Measurements from ENCODE around the gene RASD1.

Gene RASD1

GRCh38 chr17:17448723-17449122 lies 47.5 kb downstream of the RASD1 start:
- peaks cover 3% of the 10 kb centered on the region for H3K27me3 ChIP-seq (ENCODE audit: control insufficient read depth, insufficient read depth, low read length)
- H3K9ac ChIP-seq (ENCODE audit: low read length) = no peak overlapping the region
- no peaks in the 10 kb centered on the region for H3K9me3 ChIP-seq (ENCODE audit: control insufficient read depth, low read length)

GRCh38 chr17:17448076-17448475 lies 48.1 kb downstream of the RASD1 start:
- Histone ChIP-seq H3K9me3 (ENCODE audit: control insufficient read depth, low read length) (no peaks in the 10 kb centered on the region), H3K9ac (ENCODE audit: low read length) (no peak overlapping the region), H3K36me3 (ENCODE audit: control insufficient read depth, insufficient read depth, low read length) (no peaks in the 10 kb centered on the region), H3K4me3 (ENCODE audit: low read length) (no peak overlapping the region), H3K27me3 (ENCODE audit: control insufficient read depth, insufficient read depth, low read length) (peaks cover 3% of the 10 kb centered on the region), H3K4me1 (ENCODE audit: control insufficient read depth, insufficient read depth, low read length) (peaks cover 18% of the 10 kb centered on the region)

More at GRCh38 chr17:17448723-17449122, 47.5 kb downstream of the RASD1 start:
- Histone ChIP-seq H3K36me3 (ENCODE audit: control insufficient read depth, insufficient read depth, low read length) (no peaks in the 10 kb centered on the region), H3K4me1 (ENCODE audit: control insufficient read depth, insufficient read depth, low read length) (peaks cover 18% of the 10 kb centered on the region), H3K4me3 (ENCODE audit: low read length) (no peak overlapping the region)

DNA sequence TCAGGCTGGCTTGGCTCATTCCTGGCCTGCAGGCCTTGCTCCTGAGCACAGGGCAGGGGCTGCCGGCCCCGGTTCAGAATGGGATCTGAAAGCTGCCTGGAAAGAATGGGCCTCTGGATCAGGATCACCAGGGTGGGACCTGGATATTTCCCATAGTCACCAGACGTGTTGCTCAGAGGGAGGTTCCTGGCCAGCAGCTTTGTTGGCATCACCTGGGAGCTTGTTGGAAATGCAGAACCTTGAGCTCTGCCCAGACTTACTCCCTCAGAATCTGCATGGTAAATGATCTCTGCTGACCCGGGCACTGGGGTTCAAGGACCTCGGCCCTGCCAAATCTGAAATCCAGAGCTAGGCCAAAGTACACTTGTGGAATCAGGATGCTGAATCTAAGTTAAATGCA lies 48.9 kb downstream of the RASD1 start:
- Histone ChIP-seq H3K9ac (ENCODE audit: low read length) (no peak overlapping the region), H3K36me3 (ENCODE audit: control insufficient read depth, insufficient read depth, low read length) (no peaks in the 10 kb centered on the region), H3K4me3 (ENCODE audit: low read length) (no peak overlapping the region), H3K4me1 (ENCODE audit: control insufficient read depth, insufficient read depth, low read length) (peaks cover 18% of the 10 kb centered on the region), H3K27me3 (ENCODE audit: control insufficient read depth, insufficient read depth, low read length) (peaks cover 3% of the 10 kb centered on the region), H3K9me3 (ENCODE audit: control insufficient read depth, low read length) (no peaks in the 10 kb centered on the region)

- Histone ChIP-seq H3K4me3 (ENCODE audit: low read length) (no peak overlapping the region), H3K27me3 (ENCODE audit: control insufficient read depth, insufficient read depth, low read length) (peaks cover 3% of the 10 kb centered on the region), H3K4me1 (ENCODE audit: control insufficient read depth, insufficient read depth, low read length) (peaks cover 18% of the 10 kb centered on the region), H3K9ac (ENCODE audit: low read length) (no peak overlapping the region), H3K36me3 (ENCODE audit: control insufficient read depth, insufficient read depth, low read length) (no peaks in the 10 kb centered on the region), H3K9me3 (ENCODE audit: control insufficient read depth, low read length) (no peaks in the 10 kb centered on the region)
These were observed 49.5 kb downstream of the RASD1 start for GRCh38 chr17:17446666-17447155.

- H3K4me3 ChIP-seq (ENCODE audit: low read length) = no peak overlapping the region
- peaks cover 3% of the 10 kb centered on the region for H3K27me3 ChIP-seq (ENCODE audit: control insufficient read depth, insufficient read depth, low read length)
- H3K4me1 ChIP-seq (ENCODE audit: control insufficient read depth, insufficient read depth, low read length) = peaks cover 18% of the 10 kb centered on the region
- H3K36me3 ChIP-seq (ENCODE audit: control insufficient read depth, insufficient read depth, low read length) = no peaks in the 10 kb centered on the region
- H3K9ac ChIP-seq (ENCODE audit: low read length) = no peak overlapping the region
- H3K9me3 ChIP-seq (ENCODE audit: control insufficient read depth, low read length) = no peaks in the 10 kb centered on the region
These were observed 50.1 kb downstream of the RASD1 start for GRCh38 chr17:17445925-17446665.

DNA sequence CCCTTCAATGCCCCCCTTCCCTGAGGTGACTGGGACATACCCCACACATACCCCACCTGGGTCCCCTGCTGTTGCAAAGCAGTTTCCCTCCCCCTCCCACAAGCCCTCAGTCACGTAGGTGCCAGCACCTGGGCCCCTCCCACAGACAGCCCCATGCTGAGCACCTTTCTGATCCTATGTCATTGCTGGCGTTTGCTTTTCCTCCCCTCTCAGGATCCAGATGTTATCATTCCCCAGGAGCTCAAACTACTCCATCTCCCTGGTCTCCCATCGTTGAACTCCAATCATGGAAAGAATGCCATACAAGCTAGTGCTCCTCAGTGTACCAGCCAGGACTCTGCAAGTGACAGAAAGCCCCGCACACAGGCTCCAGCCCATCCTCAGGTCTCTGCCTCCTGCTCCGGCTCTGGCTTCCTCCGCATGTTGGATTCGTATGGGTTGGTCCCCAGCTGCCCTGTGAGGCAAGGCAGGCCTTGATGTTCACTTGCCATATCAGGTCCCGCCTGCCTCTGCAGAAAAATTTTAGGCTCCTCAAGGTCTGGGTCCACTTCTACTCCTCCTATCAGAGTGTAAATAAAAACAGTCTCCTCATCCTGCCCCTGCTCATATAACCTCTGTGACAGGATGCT lies 50.8 kb downstream of the RASD1 start:
- Histone ChIP-seq H3K36me3 (ENCODE audit: control insufficient read depth, insufficient read depth, low read length) (no peaks in the 10 kb centered on the region), H3K4me1 (ENCODE audit: control insufficient read depth, insufficient read depth, low read length) (peaks cover 18% of the 10 kb centered on the region), H3K9me3 (ENCODE audit: control insufficient read depth, low read length) (no peaks in the 10 kb centered on the region), H3K27me3 (ENCODE audit: control insufficient read depth, insufficient read depth, low read length) (peaks cover 3% of the 10 kb centered on the region), H3K9ac (ENCODE audit: low read length) (no peak overlapping the region), H3K4me3 (ENCODE audit: low read length) (no peak overlapping the region)
